Astrocyte of the hippocampus (primary cell): ENCODE data around the gene KMT2C.
"Not testable (repeated sequence)": the region's sequence is repeated elsewhere in the genome, so short reads cannot be mapped to it uniquely, and the experiment has no call there.

Source experiments
- DNase-seq: peaks from one replicate; pipeline ENCODE4 v3.0.0; 2011; ENCODE audit warnings: low read depth, low spot score

Gene KMT2C

GRCh38 chr7:152403726-152404125, 32.1 kb downstream of the KMT2C start:
- no peak for DNase-seq

GRCh38 chr7:152402384-152403250, 33.2 kb downstream of the KMT2C start:
- DNase-seq = peak; percentile 42

- no peak for DNase-seq
These were observed 36.5 kb downstream of the KMT2C start for GRCh38 chr7:152399344-152399743.

DNA sequence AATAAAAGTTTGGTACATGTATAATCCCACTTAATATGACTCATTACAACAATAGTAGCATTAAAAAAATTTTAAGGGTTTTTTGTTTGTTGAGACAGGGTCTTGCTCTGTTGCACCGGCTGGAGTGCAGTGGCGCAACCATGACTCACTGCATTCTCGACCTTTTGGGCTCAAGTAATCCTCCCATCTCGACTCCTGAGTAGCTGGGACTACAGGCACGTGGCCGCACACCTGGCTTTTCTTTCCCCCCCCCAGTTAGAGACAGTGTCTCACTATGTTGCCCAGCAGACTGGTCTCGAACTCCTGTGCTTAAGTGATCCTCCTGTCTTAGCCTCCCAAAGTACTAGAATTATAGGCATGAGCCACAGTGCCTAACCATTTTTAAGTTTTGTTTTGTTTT, 40.7 kb downstream of the KMT2C start:
- peak; percentile 25 for DNase-seq

- DNase-seq = peak; percentile 57
These were observed 41.6 kb downstream of the KMT2C start for GRCh38 chr7:152394214-152394613.

DNA sequence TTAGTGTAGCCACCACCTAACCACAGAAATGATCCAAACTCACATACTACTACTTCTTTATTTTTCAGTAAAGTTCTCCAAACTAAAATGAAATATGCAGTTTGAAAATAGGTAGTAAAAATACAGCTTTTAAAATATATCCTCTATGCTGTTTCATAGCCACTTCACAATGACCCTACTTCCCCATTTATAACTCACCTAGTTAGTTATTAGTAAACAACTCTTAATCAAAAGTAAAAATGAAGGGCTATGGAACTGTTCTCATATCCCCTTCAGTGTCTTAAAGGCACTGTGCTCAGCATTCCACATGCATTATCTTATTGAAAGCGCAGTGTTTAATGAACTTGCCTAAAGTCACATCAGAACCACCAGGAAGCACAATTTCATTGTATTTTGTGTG, 43.5 kb downstream of the KMT2C start:
- DNase-seq = no peak

DNA sequence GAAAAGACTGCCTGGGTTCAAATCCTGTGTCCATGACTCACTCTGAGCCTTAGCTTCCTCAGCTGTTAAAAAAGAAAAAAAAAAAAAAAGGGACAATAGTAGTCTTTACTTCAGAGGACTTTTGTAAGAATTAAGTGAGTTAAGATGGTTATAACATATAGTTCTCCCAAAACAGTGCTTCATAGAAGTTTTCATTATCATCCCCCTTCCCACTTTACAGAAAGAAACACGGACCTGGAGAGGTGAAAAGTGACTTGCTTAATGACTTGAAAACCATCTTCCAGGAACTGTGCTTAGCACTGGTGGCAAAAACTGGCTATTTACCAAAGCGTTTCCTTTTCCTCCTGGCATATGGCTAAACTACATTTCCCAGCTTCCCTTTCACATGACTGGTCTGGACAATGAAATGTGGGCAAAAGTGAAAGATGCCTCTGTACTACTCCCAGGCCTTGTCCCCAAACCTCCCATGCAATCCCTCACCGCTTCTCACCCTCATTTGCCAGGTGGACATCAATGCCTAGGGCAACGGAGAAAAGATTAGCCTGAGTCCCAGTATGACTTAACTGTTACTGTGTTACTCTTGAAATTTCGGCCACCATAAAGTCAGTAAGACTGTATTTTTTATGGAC, 49.6 kb downstream of the KMT2C start:
- not testable (repeated sequence) for DNase-seq

DNA sequence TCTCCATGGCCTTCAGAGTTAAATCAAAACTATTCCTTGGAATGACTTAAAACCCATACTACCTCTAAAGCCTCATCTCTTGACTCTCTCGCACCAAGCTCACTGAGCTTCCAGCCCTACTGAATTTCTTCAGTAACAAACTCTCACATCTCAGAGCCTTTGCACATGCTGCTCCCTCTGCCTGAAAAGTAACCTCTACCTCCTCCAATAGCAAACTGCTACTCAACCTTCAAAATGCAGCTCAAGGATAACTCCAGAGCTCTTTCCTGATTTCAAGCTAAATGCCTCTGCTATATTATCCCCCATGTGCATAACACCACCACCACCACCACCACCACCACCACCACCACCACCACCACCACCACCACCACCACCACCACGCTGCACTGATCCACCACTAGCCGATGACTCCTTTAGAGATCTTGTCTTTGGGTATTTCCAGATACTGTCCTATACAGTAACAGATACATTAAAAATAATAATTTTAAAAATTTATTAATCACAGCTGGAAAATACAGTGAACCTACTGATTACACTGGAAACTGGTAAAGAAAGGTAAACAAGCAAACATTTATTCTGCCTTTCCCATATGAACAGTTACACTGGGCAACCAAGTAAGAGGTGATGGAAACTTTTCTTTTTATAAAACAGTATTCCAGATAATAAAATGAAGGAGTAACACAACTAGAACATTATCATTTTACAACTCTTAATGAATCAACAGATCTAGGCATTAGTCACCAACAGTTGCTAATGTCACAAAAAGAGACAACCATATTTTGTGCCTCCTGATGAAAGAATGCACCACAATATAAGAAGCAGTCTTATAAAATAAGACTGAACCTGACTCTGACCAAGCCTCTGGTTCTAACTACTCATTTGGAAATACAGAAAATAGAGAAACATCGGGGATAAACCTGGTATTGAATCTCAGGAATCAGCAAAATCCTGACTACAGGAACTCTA, 51.3 kb downstream of the KMT2C start:
- not testable (repeated sequence) for DNase-seq

- DNase-seq = peak; percentile 86
These were observed 52.2 kb downstream of the KMT2C start for GRCh38 chr7:152383341-152384234.

- DNase-seq = no peak
These were observed 53.6 kb downstream of the KMT2C start for GRCh38 chr7:152382244-152382643.

GRCh38 chr7:152380931-152381578, 54.7 kb downstream of the KMT2C start:
- DNase-seq = not testable (repeated sequence)

DNA sequence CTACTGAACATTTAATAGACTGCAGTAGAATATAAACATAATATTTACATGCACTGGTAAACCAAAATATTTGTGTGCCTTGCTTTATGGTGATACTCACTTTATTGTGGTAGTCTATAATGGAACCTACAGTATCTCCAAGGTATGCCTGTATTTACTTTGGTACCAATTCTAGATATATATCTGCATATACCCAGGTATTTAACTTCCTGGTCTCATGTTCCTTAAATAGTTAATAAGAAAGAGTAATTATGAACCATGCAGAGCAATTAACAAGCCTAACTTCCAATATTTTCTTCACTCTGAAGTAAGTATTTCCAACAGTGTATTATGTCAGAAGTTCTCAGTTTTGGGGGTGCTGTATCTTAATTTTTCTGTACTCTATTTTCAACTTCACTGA, 57.3 kb downstream of the KMT2C start:
- DNase-seq = not testable (repeated sequence)

GRCh38 chr7:152376716-152377484, 58.9 kb downstream of the KMT2C start:
- not testable (repeated sequence) for DNase-seq

DNA sequence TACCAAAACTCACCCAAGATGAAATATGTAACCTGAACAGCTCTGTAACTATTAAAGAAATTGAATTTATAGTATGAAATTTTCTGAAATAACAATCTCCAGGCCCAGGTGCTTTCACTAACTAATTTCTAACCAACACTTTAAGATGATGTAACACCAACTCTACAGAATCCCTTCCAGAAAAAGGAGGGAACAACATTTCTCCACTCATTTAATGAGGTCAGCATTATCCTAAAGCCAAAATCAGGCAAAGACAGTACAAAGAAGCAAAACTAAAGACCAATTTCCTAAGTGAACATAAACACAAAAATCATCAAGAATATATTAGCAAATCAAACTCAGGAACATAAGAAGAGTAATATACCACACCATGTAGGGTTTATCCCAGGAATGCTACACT, 65.5 kb downstream of the KMT2C start:
- DNase-seq = no peak

- DNase-seq = no peak
These were observed 66.3 kb downstream of the KMT2C start for GRCh38 chr7:152369518-152369917.

GRCh38 chr7:152367170-152367569, 68.6 kb downstream of the KMT2C start:
- no peak for DNase-seq

- peak; percentile 32 for DNase-seq
These were observed 69.1 kb downstream of the KMT2C start for GRCh38 chr7:152366662-152367061.

- no peak for DNase-seq
These were observed 69.7 kb downstream of the KMT2C start for GRCh38 chr7:152365982-152366603.

- no peak for DNase-seq
These were observed 72.0 kb downstream of the KMT2C start for GRCh38 chr7:152363798-152364197.
